ENCODE data around the gene MDGA2. TPM values are rescaled to one million over a fixed set of nuclear protein-coding genes. Genes with fewer than 3 reads are reported as not detected.
A peak's percentile ranks its signal among the peaks of the same experiment; 100 is the strongest.

The MDGA2 gene
- total RNA-seq = 0.35 TPM
- under 1 TPM; 0.11 to 0.61 (median 0.30) TPM for polyA plus RNA-seq (ENCODE audit: insufficient read depth in 1 of 8, insufficient read length in 8 of 8, low replicate concordance in 1 of 8)
- long read RNA-seq, donor 1 = 0 reads
- long read RNA-seq, donor 2 = 0 reads
- long read RNA-seq, donor 3 = 0 reads
- long read RNA-seq, donor 4 = 0 reads
- long read RNA-seq, donor 5 = 0 reads
- long read RNA-seq, donor 6 = 0 reads
- long read RNA-seq, donor 7 = 0 reads
- long read RNA-seq, donor 8 = 0 reads
- long read RNA-seq, donor 9 = 0 reads
- long read RNA-seq, donor 10 = 0 reads
- long read RNA-seq, donor 11 = 0 reads

DNA sequence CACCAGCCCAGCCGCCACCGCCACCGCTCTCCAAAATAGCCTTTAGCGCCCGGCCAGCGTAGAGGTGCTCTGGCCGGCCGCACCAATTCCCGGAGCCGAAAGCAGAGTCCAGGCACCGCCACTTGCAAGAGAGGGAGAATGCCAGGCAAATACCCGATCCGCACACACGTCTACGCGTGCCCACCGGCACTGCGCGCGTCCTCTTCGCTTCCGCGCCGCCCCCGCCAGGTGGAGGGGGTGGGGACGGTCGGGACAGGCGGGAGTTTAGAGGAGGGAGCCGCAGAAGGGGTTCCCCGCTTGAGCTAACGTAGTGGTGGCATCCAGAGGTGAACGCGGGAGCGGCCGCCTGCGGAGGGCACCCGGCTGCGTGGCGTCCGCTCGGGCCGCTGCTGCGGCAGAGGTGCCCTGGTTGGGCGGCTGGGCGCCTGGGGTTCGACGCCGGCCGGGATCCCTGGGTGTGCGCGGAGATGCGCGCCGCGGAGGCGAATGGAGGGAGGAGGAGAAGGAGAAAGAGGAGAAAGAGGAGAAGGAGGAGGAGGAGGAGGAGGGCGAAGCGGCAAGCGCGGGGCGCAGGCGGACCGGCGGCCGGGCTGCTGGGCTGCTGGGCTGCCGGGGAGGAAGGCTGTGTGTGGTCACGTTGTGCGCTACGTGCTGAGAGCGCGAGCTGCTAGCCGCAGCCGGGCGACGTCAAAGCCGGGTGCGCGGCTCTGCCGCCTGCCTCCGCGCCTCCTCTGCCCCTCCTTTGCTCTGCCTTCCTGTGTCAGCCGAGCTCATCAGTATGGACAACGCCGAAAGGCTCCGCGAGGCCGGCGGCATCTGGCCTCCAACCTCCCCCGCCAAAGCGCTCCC is at the start of gene MDGA2:
TSS of gene MDGA2 (minus strand) at position 140 of the 849 bp plus-strand sequence.
- WGBS (ENCODE audit: insufficient coverage) = under 1% methylated on average over 82 of the region's 90 CpGs
- Histone ChIP-seq H3K9me3 (replicated peaks; ENCODE audit: control insufficient read depth, low read depth, low read length) (no peaks in the 10 kb centered on the region), H3K36me3 (ENCODE audit: control insufficient read depth, insufficient read depth, low read length) (no peaks in the 10 kb centered on the region), H3K4me3 (ENCODE audit: low read length) (peak within 1 kb of the TSS; percentile 44), H3K27ac (ENCODE audit: low read length) (no peak within 1 kb of the TSS), H3K4me1 (ENCODE audit: control insufficient read depth, insufficient read depth, low read length) (peaks cover 15% of the 10 kb centered on the region), H3K27me3 (ENCODE audit: control insufficient read depth, insufficient read depth, low read length) (peaks cover 41% of the 10 kb centered on the region)
- DNase-seq = peak; percentile 37

- H3K9me3 ChIP-seq (replicated peaks; ENCODE audit: control insufficient read depth, low read depth, low read length) = no peaks in the 10 kb centered on the region
- DNase-seq = no peak
- no peaks in the 10 kb centered on the region for H3K27me3 ChIP-seq (ENCODE audit: control insufficient read depth, insufficient read depth, low read length)
- H3K4me1 ChIP-seq (ENCODE audit: control insufficient read depth, insufficient read depth, low read length) = no peaks in the 10 kb centered on the region
- H3K36me3 ChIP-seq (ENCODE audit: control insufficient read depth, insufficient read depth, low read length) = no peaks in the 10 kb centered on the region
- WGBS (ENCODE audit: insufficient coverage) = 89% methylated on average over 2 of the region's 2 CpGs
- H3K27ac ChIP-seq (ENCODE audit: low read length) = no peak overlapping the region
- no peak overlapping the region for H3K4me3 ChIP-seq (ENCODE audit: low read length)
Measured at GRCh38 chr14:47722929-47723693, 47.7 kb upstream of the MDGA2 start.

GRCh38 chr14:47720281-47720680 is 44.9 kb upstream of the MDGA2 start:
- no peaks in the 10 kb centered on the region for H3K27me3 ChIP-seq (ENCODE audit: control insufficient read depth, insufficient read depth, low read length)
- WGBS (ENCODE audit: insufficient coverage) = no CpG with 5 or more reads among the region's 4 CpGs
- no peak overlapping the region for H3K4me3 ChIP-seq (ENCODE audit: low read length)
- no peak for DNase-seq
- H3K36me3 ChIP-seq (ENCODE audit: control insufficient read depth, insufficient read depth, low read length) = no peaks in the 10 kb centered on the region
- no peaks in the 10 kb centered on the region for H3K4me1 ChIP-seq (ENCODE audit: control insufficient read depth, insufficient read depth, low read length)
- no peak overlapping the region for H3K27ac ChIP-seq (ENCODE audit: low read length)
- no peaks in the 10 kb centered on the region for H3K9me3 ChIP-seq (replicated peaks; ENCODE audit: control insufficient read depth, low read depth, low read length)

DNA sequence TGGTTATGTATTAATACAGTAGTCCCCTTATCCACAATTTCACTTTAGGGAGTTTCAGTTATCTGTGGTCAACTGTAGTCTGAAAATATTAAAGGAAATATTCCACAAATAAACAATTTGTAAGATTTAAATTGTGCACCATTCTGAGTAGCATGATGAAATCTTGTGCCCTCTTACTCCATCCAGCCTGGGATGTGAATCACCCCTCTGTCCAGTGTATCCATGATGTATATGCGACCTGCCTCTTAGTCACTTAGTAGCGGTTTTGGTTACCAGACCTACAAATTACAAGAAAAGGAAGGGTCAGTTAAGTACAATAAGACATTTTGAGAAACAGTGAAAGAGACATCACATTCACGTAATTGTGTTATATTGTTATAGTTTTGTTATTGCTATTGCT is 39.9 kb upstream of the MDGA2 start:
- no peaks in the 10 kb centered on the region for H3K27me3 ChIP-seq (ENCODE audit: control insufficient read depth, insufficient read depth, low read length)
- no CpG with 5 or more reads among the region's 3 CpGs for WGBS (ENCODE audit: insufficient coverage)
- no peaks in the 10 kb centered on the region for H3K4me1 ChIP-seq (ENCODE audit: control insufficient read depth, insufficient read depth, low read length)
- no peaks in the 10 kb centered on the region for H3K36me3 ChIP-seq (ENCODE audit: control insufficient read depth, insufficient read depth, low read length)
- no peaks in the 10 kb centered on the region for H3K9me3 ChIP-seq (replicated peaks; ENCODE audit: control insufficient read depth, low read depth, low read length)
- no peak for DNase-seq
- H3K4me3 ChIP-seq (ENCODE audit: low read length) = no peak overlapping the region
- no peak overlapping the region for H3K27ac ChIP-seq (ENCODE audit: low read length)

GRCh38 chr14:47710581-47710980 is 35.2 kb upstream of the MDGA2 start:
- DNase-seq = no peak
- Histone ChIP-seq H3K9me3 (replicated peaks; ENCODE audit: control insufficient read depth, low read depth, low read length) (no peaks in the 10 kb centered on the region), H3K27ac (ENCODE audit: low read length) (no peak overlapping the region), H3K4me3 (ENCODE audit: low read length) (no peak overlapping the region), H3K4me1 (ENCODE audit: control insufficient read depth, insufficient read depth, low read length) (no peaks in the 10 kb centered on the region), H3K36me3 (ENCODE audit: control insufficient read depth, insufficient read depth, low read length) (no peaks in the 10 kb centered on the region), H3K27me3 (ENCODE audit: control insufficient read depth, insufficient read depth, low read length) (no peaks in the 10 kb centered on the region)
- no CpG with 5 or more reads among the region's 2 CpGs for WGBS (ENCODE audit: insufficient coverage)

- Histone ChIP-seq H3K4me1 (ENCODE audit: control insufficient read depth, insufficient read depth, low read length) (no peaks in the 10 kb centered on the region), H3K36me3 (ENCODE audit: control insufficient read depth, insufficient read depth, low read length) (no peaks in the 10 kb centered on the region), H3K27ac (ENCODE audit: low read length) (no peak overlapping the region), H3K9me3 (replicated peaks; ENCODE audit: control insufficient read depth, low read depth, low read length) (no peaks in the 10 kb centered on the region), H3K4me3 (ENCODE audit: low read length) (no peak overlapping the region), H3K27me3 (ENCODE audit: control insufficient read depth, insufficient read depth, low read length) (no peaks in the 10 kb centered on the region)
- WGBS (ENCODE audit: insufficient coverage) = no CpG with 5 or more reads among the region's 2 CpGs
- DNase-seq = no peak
Measured at GRCh38 chr14:47705683-47706082, 30.3 kb upstream of the MDGA2 start.

GRCh38 chr14:47691829-47692228 is 16.4 kb upstream of the MDGA2 start:
- Histone ChIP-seq H3K27me3 (ENCODE audit: control insufficient read depth, insufficient read depth, low read length) (no peaks in the 10 kb centered on the region), H3K9me3 (replicated peaks; ENCODE audit: control insufficient read depth, low read depth, low read length) (no peaks in the 10 kb centered on the region), H3K4me3 (ENCODE audit: low read length) (no peak overlapping the region), H3K4me1 (ENCODE audit: control insufficient read depth, insufficient read depth, low read length) (no peaks in the 10 kb centered on the region), H3K27ac (ENCODE audit: low read length) (no peak overlapping the region), H3K36me3 (ENCODE audit: control insufficient read depth, insufficient read depth, low read length) (no peaks in the 10 kb centered on the region)
- DNase-seq = no peak

DNA sequence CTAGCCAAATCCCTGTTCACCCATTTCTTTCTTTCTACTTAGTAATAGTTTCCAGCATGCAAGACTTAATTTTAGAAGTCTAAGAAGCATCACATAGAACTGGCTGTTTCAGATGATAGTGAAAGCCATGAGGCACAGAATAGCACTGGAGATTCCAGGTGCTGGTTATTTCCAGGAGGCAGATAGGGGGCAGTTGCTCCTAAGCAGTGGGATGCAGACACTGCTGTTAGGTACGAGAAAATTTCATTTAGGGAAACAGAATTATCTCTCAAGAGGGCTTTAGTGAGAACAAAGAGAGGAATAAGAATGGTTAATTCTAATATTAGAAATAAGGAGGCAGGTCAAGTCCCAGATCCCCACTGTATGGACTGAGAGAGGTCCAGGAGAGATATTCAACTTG is 3.6 kb upstream of the MDGA2 start:
- peaks cover 27% of the 10 kb centered on the region for H3K27me3 ChIP-seq (ENCODE audit: control insufficient read depth, insufficient read depth, low read length)
- no peak overlapping the region for H3K4me3 ChIP-seq (ENCODE audit: low read length)
- H3K36me3 ChIP-seq (ENCODE audit: control insufficient read depth, insufficient read depth, low read length) = no peaks in the 10 kb centered on the region
- DNase-seq = no peak
- peaks cover 15% of the 10 kb centered on the region for H3K4me1 ChIP-seq (ENCODE audit: control insufficient read depth, insufficient read depth, low read length)
- WGBS (ENCODE audit: insufficient coverage) = 40% methylated on average over 1 of the region's 1 CpG
- H3K27ac ChIP-seq (ENCODE audit: low read length) = no peak overlapping the region
- H3K9me3 ChIP-seq (replicated peaks; ENCODE audit: control insufficient read depth, low read depth, low read length) = no peaks in the 10 kb centered on the region

- H3K4me3 ChIP-seq (ENCODE audit: low read length) = no peak overlapping the region
- WGBS (ENCODE audit: insufficient coverage) = no CpG with 5 or more reads among the region's 2 CpGs
- peaks cover 35% of the 10 kb centered on the region for H3K27me3 ChIP-seq (ENCODE audit: control insufficient read depth, insufficient read depth, low read length)
- H3K27ac ChIP-seq (ENCODE audit: low read length) = no peak overlapping the region
- H3K4me1 ChIP-seq (ENCODE audit: control insufficient read depth, insufficient read depth, low read length) = peaks cover 15% of the 10 kb centered on the region
- no peaks in the 10 kb centered on the region for H3K36me3 ChIP-seq (ENCODE audit: control insufficient read depth, insufficient read depth, low read length)
- H3K9me3 ChIP-seq (replicated peaks; ENCODE audit: control insufficient read depth, low read depth, low read length) = no peaks in the 10 kb centered on the region
- no peak for DNase-seq
Measured at GRCh38 chr14:47678157-47678556, 2.8 kb upstream of the MDGA2 start.

GRCh38 chr14:47676315-47676617 is 861 bp upstream of the MDGA2 start:
- DNase-seq = no peak
- Histone ChIP-seq H3K4me1 (ENCODE audit: control insufficient read depth, insufficient read depth, low read length) (peaks cover 15% of the 10 kb centered on the region), H3K27ac (ENCODE audit: low read length) (no peak overlapping the region), H3K9me3 (replicated peaks; ENCODE audit: control insufficient read depth, low read depth, low read length) (no peaks in the 10 kb centered on the region), H3K36me3 (ENCODE audit: control insufficient read depth, insufficient read depth, low read length) (no peaks in the 10 kb centered on the region), H3K4me3 (ENCODE audit: low read length) (peak overlapping the region; percentile 42), H3K27me3 (ENCODE audit: control insufficient read depth, insufficient read depth, low read length) (peaks cover 41% of the 10 kb centered on the region)
- WGBS (ENCODE audit: insufficient coverage) = 1% methylated on average over 11 of the region's 15 CpGs
